NCI-H2171 treated with DMSO at 0.1 percent for 48 hours (cell line): Measurements from ENCODE around the gene WNT5B.
A peak's percentile ranks its signal among the peaks of the same experiment; 100 is the strongest.

Experiments
- DNase-seq: peaks from one replicate; lab custom pipeline; 2025; lab: John Stamatoyannopoulos, UW

Gene WNT5B

DNA sequence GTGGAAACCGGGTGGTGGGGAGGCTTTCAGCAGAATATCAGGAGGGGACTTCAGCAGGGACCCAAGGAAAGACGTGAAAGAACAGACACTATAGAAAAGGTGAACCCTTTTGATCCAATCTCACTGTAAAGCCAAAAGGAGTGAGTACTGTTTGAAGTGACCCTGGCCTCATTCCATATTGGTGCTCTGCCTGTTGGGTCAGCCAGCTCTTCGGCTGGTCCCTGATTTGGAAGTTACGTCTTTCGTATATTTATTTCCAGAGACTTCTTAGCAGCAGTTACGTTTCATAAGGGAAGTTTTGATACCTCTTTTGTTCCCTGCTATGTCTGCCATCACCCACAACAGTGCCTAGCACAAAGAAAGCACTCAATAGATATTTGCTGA, 21.9 kb downstream of the WNT5B start:
- no peak for DNase-seq

DNA sequence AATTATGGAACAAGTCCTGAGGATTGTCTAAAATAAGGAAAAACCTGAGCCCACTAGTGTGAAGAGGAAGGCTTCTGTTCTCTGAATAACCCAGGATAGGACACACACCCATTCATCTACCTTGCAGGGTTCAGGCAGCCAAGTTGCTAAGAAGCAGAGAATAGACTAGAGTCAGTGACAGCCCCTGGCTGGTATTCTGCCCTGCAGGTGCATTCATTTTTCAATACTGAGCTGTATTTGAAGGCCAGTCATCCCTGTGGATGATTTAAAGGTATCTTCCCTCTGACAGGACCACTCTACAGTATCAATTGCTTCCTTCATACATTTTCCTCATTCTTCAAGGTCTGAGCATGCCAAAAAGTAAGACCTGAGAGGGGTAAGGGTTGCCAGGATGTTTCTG, 22.9 kb downstream of the WNT5B start:
- no peak for DNase-seq

DNA sequence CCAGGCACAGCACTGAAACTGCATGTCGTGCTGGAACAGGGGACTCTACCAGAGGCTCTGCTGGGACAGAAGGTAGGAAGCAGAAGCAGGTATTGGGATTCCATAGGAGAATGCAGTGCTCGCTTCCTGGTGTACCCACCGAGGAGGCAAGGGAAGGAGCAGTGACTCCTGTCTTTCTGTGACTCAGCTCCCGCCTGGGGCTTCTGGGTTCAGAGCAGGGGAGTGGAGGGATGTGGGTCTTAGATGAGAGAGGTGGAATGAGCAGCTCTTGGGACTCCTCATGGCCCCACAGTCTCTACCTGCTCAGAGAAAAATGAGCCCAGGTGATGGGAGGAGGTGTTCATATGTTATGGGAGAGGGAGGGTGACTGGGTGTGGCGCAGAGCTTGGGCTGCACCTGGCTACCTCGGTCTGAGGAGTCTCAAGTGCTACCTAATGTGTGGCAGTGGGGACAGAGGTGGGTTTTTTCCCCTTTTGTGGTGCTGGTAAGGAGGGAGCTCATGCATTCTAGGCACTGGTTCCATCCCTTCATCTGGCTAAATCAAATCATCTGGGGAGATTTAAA, 26.3 kb downstream of the WNT5B start:
- peak; percentile 52 for DNase-seq

DNA sequence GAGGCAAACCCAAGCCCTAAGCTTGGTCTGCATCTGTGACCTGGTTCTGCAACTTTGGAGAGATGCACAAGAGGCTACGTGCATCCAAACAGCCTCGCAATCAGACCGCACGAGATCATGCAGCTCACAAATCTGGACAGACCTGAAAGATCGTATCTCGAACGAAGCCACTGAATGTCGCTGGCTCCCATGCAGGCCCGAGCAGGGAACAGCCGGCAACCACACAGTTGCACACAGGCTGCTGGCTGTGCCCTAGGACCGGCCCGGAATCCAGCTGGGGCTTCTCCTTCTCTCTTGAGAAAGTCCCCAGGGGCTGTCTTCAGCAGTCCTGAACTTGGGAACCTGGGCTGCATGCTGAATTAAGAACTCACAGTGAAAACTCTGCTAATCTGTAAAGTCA, 27.9 kb downstream of the WNT5B start:
- DNase-seq = peak; percentile 40

DNA sequence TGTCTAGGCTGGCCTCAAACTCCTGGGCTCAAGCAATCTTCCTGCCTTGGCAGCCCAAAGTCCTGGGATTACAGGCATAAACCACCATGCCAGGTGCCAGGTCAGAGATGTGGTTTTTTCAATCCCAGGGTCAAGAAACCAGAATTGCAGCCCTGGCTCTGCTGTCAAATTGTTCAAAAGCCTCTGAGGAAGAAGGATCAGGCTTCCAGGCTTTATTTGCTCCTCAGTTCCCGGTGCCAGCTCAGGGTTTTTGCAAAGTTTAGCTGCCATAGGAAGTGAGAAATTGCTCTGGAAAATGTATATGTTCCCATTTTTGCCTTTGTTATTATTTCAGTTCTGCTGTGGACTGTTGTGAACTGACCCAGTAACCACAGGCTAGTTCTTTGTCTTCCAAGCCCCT, 28.7 kb downstream of the WNT5B start:
- DNase-seq = no peak

DNA sequence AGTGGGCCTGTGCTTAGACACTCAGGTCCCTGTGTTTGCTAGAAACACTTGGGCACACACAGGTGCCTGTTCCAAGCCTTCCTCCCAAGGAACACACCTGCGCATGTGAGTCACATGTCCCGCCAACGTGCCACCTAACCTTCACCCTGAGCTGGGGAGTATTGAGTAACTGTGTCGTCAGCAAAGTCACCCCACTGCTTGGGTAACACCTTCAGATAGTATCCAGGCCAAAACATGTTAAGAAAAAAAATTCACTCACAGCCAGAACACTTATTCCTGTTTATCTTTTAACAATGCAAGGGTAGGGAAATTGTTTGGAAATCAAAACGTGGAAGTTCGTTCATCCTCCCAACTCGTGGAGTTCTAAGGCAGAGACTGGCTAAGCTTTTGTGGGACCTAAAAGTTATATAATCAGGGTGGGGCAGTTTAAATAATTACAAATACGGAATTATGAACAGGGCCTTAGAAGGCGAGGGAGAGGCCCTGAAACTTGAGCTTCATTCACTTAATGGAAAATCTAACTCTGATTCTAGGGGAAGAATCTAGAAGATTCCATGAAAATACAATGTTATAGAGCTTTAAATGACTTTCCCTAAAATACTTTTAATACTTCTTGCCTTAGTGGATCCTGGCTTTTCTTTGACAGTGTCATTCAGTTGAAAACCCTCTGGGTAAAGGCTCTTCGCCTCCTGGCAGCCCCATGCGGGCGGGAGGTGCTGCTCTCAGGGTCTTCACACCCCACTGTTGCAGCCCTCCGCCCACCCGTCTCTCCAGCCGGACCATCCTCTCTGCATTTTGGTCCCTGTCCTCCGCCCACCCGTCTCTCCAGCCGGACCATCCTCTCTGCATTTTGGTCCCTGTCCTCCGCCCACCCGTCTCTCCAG, 31.5 kb downstream of the WNT5B start:
- DNase-seq = no peak

DNA sequence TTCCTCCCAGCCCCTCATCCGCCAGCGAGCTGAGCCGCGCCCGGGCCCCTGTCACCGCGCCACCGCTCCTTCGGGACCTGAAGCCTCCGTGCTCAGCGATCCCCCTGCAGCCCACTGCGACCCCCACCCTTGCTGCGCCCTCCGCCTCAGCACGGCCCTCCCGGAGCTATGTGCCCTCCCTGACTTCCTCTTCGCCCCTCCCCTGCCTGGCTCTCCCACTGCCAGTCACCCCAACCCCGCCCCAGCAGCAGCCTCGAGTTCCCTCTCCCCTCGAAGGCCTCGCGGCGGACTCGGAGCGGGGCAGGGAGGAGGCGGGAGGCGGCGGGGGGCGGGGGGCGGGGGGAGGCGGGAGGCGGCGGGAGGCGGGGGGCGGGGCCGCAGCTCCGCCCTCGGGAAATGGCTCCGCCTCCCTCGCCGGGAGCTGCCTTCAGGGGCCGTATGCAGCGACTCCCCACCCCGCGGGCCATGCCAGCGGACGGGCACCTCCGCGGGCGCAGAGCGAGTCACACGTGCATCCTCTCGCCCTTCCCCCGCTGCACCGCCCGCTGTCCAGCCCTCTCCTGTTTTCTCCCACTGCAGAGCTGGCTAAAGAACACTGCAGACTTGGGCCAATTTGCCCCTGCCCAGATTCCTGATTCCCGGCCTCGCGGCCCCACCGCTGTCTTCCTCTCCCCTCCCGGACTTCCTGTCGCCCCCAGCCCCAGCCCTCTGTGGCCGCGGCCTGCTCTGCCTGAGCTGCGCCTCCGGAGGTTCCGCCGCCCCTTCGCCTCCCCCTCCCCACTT, 32.7 kb downstream of the WNT5B start:
- peak; percentile 96 for DNase-seq

DNA sequence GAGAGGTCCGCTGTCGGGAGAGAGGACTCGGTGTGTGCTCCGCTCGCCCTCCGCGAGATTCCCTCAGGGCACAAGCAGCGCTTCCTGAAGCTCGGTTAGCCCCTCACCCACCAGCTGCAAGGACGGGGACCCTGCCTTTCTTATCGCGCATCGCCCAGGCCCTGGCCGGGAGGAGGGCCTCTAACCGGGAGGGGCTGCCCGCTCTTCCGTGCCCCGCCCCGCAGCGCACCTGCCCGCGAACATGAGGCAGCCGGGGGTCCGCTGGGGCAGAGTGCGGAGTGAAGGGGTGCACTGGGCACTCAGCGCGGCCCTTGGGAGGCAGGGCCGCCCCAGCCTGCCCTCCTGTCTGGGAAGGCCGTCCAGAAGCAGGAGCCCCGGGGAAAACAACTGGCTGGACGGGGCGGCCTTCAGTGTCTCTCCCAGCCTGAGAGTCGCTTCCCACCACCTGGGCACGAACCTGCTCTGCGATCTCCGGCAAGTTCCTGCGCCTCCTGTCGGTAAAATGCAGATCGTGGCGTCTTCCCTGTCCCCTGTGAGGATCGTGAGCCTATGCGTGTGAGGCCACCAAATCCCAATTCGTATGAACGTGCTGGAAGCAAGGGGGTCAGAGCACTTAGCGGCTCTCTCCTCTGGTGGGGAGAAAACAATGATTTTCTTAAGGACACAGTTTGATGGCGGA, 33.9 kb downstream of the WNT5B start:
- DNase-seq = no peak

DNA sequence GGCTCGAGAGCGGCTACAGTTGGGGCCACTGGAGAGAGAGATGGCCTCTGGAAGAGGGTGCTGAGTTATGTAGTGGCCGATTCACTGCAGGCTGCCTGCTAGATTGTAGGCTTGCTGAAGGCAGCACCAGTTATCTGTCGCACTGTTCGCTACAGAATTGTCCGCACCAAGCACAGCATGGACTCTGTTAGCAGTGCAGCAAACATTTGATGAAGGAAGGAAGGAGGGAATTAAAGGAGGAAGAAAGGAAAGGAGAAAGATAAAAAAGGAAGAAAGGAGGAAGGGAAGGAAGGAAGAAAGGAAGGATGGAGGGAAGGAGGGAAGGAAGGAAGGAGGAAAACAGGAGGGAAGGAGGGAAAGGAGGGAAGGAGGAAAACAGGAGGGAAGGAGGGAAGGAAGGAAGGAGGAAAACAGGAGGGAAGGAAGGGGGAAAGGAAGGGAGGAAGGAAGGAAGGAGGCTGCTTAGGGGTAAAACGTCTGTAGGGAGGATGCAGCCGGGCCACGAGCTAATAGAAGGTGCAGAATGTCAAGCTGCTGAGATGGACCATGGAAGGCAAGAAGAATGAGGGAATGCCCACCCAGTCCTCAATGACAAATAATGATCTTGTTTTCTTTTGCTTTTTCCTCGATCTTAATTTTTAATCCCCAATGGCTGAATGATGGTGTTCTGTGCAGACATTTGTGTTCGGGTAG, 34.6 kb downstream of the WNT5B start:
- DNase-seq = no peak

DNA sequence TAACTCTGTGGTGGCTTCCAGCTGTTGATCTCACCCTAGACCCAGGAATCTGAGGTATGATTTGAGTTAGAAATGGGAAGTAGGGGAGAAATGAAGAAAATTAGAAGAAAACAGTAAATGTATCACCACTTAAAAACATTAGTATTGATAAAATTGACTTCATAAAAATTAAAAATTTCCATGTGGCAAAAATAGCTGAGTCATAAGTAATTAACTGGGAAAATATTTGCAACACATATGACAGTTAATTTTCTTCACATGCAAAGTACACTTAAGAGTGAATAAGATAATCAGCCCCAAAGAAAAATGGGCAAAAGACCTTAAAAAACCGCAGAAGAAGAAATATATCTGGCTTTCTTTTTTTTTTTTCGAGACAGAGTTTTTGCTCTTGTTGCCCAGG, 36.3 kb downstream of the WNT5B start:
- DNase-seq = no peak

DNA sequence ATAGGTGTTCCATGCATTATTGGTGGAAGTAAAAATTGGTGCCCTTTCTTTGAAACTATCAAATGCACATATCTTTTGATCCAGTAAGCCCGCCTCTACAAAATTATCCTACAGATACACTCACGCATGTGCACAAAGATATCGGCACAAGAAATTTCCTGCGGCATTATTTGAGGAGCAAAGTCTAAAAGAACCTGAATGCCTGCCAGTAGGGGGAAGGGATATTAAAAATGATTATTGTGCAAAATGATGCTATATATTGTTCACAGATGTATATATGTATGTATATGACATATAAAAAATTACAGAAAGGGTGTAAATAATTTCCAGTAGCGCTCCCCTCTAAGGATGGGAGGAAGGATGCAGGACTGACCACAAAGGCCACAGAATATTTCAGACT, 37.2 kb downstream of the WNT5B start:
- DNase-seq = no peak

DNA sequence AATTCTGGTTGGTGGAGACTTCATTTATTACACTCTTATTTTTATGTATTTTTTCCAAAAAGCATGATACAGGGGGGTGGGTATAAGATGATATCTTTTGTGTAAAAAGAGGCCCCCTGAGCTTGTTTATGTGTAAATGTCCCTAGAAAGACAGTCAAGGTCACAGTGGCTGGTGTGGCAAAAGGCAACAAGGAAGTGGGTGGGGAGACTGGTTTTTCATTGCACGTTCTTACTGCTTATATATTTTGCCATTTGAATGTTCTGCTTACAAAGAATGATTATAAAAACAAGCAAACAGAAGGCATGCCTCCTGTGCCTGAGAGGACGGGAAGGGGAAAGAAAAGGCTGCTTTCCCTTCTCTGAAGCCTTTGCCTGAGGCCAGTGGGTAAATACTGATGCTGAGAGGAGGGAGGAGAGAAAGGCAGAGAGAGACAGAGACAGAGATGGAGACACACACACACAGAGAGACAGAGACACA, 37.7 kb downstream of the WNT5B start:
- DNase-seq = no peak

DNA sequence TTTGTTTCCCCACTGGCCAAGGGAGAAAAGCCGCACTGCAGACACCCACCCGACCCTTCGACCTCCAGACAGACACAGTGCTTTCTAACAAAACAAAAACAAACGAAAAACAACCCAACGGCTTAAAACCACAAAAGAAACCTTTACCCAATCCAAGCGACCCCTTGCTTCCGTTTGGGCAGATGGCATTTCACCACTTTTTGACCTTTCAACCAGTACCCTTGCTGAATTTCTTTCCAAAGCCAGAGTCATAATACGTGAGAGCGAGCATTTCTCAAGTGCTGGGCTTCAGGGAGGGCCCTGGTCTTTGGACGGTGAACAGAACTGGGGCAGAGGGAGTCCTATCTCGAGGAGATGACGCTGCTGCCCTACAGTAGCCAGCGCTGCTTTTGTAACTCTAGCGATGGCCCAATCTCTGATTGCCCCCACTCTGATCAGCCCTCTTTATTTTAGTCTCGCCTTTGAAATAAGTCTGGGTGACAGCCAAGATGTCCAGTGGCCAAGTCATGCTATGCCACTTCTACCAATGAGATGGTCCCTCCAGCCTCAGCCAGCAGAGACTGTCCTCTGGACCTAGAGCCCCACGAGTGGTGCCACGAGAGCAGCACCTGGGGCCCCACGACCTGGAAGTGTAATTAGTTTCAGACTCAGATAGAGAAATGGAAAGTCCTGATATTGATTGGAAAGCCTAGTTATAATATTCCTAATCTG, 40.0 kb downstream of the WNT5B start:
- no peak for DNase-seq

DNA sequence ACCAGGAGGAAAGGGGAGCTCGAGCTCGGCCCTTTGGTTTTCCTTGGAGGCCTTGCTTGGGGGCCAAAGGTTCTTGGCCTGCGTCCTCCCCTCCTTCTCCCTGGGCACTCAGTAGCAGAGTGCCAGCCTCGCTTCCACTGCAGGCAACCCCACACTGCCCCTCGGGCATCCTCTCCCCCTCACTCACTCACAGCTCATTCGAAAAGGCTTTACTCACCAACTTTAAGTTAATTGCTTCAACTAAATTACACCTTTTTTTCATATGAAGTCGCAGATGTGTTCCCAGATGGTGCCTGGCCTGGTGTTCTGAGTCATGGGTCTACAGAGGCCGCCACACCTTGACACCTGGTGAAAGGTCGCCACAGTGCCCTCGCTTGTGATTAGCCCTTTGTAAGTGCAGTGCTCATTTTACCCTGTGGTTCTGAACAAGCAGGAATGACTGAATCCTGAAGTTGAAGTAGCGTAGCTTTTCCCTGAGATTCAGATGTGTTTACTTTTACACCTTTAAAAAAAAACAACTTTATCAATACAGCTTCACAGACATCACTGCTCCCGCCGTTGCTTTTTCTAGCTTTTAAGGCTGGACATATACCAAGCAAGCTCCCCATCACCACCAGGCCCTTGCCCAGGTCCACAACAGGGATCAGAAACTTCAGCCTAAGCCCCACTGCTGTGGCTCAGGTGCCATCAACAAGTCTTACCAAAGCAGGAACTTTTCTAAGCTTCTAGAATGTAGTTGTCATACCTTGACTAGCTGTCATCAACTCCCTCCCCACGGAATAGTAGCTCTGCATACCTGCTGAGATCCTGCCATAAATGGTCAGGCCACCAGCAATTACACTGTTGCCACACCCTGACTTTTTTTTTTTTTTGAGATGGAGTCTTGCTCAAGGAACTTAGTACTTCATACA, 41.6 kb downstream of the WNT5B start:
- peak; percentile 78 for DNase-seq

DNA sequence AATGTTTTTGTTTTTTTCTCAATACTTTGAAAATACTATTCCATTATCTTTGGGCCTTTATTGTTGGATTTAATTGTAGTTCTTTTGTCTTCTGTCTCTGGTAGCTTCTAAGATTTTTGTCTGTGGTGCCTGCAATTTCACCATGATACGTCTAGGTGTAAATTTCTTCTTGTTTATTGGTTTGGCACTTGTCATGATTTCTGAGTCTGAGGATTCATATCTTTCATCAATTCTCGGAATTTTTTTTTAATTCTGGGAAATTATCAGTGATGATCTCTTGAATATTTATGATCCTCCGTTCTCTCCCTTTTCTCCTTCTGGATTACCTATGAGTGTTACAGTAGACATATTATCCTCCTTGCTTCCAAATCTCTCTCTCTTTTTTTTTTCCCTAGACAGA, 47.0 kb downstream of the WNT5B start:
- no peak for DNase-seq

DNA sequence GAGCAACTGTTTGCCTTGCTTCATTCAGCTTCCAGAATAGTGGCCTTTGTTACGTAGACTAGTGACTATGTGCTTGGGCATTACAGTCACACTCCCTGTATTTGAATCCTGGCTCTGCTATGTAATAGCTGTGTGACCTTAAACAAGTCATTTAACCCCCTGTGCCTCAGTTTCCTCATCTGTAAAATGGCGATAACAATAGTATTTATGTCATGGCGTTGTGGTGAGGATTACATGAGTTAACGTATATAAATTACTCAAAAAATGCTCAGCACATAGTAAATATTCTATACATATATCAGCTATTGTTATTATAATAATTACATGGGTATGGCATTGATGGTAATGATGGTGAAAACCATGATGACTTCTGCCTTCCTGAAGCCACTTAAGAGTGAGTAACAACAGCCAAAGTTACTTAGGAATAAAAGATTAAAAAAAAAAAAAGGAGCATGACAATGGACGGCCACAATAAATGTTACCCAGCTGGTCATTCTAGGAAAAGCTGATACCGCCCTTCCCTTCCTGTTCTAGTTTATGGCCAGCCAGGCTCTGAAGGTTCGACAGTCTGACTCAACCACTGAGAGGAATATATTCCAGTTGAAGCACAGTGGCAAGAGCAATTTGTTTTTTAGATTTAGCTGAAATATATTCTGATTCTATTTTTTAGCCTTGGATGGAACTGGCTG, 51.9 kb downstream of the WNT5B start:
- no peak for DNase-seq

DNA sequence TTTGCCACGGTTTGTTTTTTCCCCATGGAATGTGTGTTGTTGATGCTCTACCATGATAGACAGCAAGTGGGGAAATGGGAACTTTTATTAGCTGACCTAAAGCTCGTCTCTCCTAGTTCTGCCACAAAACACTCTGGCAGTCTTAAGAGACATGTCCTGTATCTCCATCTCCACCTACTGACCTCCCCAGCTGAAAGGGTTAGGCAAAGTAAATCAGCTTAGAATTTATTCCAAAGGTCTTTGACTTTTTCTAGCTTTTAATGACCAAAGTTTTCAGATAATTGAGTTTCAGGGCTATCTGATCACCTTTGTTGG, 52.4 kb downstream of the WNT5B start:
- no peak for DNase-seq

DNA sequence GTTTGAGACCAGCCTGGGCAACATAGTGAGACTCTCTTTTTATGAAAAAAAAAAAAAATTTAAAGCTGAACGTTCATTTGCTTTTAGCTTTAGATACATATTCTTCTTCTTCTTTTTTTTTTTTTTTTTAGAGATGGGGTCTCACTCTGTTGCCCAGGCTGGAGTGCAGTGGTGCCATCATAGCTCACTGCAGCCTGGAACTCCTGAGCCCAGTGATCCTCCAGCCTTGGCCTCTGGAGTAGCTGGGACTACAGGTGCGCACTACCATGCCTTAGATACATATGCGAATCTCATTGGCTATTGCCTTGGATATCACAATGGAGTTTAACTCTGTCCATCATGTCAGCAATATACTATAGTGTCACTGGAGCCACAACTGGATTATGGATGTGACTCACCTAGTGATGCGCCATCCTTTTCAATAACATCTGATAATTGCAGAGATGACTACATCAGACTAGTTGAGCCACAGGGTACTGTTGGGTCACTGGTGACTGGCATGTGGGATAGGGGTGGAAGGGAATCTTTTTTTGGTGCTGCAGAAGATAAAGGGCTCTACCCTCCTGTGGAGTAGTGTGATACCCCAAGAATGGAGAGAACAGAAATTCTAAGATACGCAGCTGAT, 59.2 kb downstream of the WNT5B start:
- DNase-seq = no peak

DNA sequence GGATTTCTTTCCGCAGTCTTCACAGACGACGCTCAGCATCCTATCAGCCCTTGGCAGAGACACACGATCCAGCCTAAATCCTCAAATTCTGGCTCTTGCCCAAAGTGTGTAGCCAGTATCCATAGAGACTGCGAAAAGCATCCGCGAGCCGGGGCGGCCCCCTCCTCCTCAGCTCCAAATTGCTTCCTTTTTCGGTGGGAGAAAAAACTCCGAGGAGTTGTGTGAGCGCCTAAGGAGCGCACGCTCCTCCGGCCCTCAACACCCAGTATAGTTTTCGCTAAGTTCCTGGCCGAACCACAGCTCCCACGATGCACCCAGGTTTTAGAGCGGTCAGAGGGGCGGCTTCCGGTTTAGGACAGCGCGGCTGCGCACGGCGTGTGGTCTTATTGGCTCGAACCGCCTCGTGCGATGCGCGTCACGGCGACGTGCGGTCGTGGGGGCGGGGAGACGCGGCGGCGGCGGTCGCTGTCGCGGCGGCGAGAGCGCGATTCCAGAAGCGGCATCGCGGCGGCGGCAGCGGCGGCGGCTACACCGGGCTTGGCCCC, 61.6 kb downstream of the WNT5B start, which contains the start of gene ADIPOR2:
Gene ADIPOR2, plus strand, starts transcription at position 493 of the 545 bp plus-strand sequence. CDS start 63,274 bp downstream, outside the sequence.
- peak; percentile 100 for DNase-seq
